Ishikawa (cell line): ENCODE measurements around the gene ANAPC2.

Experiments used
- EGR1 ChIP-seq: IDR thresholded peaks from 2 replicates; pipeline ENCODE4 v1.6.1; 2012
- EP300 ChIP-seq: IDR thresholded peaks from 2 replicates; pipeline ENCODE4 v1.6.1; 2012; ENCODE audit warnings: borderline replicate concordance
- FOXM1 ChIP-seq: IDR thresholded peaks from 2 replicates; pipeline ENCODE4 v1.6.1; 2012; ENCODE audit warnings: low read depth, borderline replicate concordance
- RAD21 ChIP-seq: IDR thresholded peaks from 2 replicates; pipeline ENCODE4 v1.6.1; 2012; ENCODE audit warnings: low read depth
- REST ChIP-seq: IDR thresholded peaks from 2 replicates; pipeline ENCODE4 v1.6.1; 2012; ENCODE audit warnings: low read depth, mild to moderate bottlenecking
- TCF12 ChIP-seq: IDR thresholded peaks from 2 replicates; pipeline ENCODE4 v1.6.1; 2012; ENCODE audit warnings: low read depth
- TEAD4 ChIP-seq: IDR thresholded peaks from 2 replicates; pipeline ENCODE4 v1.6.1; 2012
- USF1 ChIP-seq: IDR thresholded peaks from 2 replicates; pipeline ENCODE4 v1.6.1; 2012
- YY1 ChIP-seq: IDR thresholded peaks from 2 replicates; pipeline ENCODE4 v1.6.1; 2012; ENCODE audit warnings: low read depth

- no peak for TF ChIP-seq EP300
- no peak for TF ChIP-seq TCF12
- no peak for TF ChIP-seq FOXM1
- TF ChIP-seq TEAD4, result no peak
- no peak for TF ChIP-seq YY1
- no peak for TF ChIP-seq REST
- no peak for TF ChIP-seq USF1
- TF ChIP-seq EGR1, result no peak
- TF ChIP-seq RAD21, result no peak
Measured at GRCh38 chr9:137214620-137215019, 26.3 kb upstream of the ANAPC2 start.
